ENCODE results near the gene RTRAF. TPM values are rescaled to one million over a fixed set of nuclear protein-coding genes. Genes with fewer than 3 reads are reported as not detected.

Gene RTRAF
- total RNA-seq, 1 experiment from 2014 or later, result 116 TPM

DNA sequence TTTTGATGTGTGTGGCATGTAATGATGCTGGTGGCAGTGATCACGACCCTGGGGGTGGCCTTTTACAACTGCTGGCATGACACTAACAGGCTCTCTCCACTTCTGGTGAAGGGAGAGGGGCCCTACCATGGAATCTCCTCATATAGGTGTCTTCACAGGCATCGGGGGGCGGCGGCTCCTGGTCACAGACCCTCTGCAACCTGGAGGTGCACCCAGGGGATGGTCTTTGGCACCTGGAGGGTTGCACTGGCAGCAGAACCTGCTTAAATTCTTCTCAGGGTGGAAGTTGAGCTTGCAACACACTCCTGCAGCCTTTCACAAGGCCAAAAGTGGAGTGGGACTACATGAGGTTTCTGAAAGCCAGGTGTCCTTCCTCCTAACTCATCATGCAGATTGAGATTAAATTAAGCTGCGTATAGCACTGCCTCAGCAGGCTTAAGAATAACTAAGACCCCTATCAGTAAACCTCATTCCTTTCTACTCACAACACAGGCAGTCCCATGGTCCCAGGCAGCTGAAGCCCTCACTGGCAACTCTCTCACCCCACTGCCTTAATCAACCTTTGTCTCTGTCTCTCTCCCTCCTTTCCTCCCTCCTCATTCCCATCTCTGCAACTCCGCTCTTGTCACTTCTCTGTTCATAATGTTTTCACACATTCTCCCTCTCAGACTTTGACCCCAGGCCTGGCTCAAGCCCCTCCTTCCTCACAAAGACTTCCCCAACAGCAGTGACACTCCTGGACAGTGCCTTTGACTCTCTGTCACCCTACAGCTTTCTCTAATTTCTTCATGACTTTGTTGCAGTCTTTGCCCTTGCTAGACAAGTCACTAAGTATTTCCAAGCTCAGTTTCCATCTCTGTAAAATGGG, 60.6 kb downstream of the RTRAF start:
- no peak for DNase-seq (ENCODE audit: low read depth)

DNA sequence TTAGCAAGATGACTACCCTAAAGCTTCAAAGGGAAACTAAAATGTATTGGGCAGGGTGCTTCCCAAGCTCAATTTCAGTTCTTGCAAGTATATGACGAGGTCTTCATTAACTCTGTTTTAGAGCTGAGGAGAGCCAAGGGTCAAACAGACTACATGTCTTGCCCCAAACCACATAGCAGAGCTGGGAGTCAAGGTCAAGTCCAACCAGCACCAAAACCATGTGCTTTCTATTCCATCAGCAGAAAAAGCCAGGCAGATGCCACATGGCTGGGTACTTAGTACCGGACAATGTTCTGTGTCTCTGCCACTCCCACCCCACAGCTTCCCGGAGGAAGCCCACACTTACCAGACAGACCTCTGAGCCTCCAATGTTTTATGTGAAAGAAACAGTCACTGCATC, 61.9 kb downstream of the RTRAF start:
- DNase-seq (ENCODE audit: low read depth), result peak; percentile 8

DNA sequence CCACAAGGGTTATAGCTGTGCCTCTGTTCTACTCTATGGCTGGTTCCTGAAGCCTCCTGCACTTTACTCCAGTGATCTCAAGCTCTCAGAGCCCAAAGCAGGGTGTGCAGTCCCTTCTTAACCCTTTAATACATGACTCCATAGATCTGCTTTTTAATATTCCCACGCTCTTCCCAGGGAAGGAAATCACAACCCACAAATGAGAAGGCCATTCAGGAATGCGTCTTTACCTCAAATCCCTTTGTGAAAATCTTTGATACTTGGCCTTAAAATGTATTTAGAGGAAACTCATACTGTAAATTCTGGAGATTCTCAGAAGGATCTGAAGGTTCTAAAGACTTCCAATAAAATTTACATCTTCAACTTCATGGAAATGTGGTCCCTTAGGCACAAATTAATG, 62.5 kb downstream of the RTRAF start:
- DNase-seq (ENCODE audit: low read depth), result peak; percentile 40

DNA sequence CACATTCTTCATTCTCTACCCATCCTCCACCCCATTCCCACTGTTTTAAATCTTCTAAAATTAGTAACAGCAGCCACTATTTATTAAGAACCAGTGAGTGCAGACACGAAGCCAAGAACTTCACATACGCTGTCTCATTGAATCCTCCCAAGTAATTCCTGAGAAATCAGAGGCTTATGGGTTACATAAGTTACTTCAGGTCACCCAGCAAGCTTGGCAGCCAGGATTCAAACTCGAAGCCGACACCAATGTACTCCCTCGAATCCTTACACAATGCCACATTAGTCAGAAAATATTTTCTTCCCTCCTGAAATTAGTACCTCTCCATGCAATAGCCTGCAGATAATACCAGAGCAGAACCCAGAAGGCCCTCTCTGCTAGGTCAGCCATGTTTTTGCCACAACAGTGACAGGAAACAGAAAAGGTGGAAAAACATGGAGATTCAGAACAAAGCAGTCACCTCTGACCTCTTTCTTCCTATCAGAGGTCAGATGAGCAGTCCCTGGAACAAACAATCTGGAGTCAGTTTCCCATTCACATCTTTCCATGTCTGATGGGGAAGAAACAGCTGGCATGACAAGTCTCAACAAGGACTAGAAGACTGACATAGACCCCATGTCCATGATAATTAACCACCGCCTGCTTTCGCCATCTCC, 63.1 kb downstream of the RTRAF start:
- peak; percentile 14 for DNase-seq (ENCODE audit: low read depth)

DNA sequence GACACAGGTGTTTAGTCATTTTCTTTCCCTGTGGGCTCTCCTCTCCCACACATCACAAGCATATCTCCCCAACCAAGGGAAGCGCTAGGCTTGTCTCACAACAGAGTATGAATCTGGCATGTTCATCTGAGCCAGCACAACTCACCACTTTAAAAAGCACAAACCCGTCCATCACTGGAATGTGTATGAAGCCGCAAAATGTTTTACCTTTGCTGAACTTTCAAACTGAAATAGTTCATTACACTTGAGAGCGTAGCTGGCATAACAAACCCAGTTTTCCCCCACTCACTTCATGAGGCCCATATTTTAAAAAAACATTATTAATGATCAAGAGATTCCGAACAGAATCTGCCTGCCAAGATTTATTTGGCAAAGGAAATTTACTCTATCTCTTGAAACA, 63.7 kb downstream of the RTRAF start:
- DNase-seq (ENCODE audit: low read depth), result no peak

DNA sequence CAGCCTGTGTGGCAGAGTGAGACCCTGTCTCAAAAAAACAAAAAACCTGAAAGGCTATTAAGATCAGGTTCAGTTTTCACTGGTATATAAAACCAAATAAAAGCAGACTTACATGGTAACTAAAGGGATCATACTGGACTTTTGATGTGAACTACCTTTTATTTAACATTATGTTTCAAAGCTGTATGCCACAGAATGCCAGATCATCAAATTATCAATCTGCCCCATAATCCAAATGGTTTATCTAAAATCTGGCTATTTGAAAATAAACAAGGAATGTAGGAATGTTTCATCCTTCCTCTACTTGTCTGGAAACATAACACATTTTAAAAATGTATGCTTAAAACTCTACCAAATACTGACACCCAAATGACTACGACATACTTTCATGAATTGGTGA, 65.3 kb downstream of the RTRAF start:
- DNase-seq (ENCODE audit: low read depth), result no peak

DNA sequence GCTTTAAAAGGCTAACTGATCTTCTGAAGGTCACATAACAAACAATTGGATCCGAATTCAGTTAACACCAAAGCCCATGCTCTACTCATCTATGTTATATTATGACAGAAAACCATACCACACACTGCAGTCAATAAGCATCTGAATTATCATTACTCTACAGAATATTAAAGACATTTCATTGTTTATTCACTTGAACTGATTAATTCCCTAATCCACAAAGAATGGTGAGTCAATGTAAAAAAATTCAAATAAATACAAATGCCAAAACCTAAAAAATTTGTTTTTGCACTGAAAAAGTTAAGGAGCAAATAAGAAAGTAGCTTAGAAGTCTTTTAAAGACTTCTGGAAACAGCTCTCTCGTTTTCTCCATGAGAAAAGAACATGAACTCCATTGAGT, 65.8 kb downstream of the RTRAF start:
- DNase-seq (ENCODE audit: low read depth), result no peak

DNA sequence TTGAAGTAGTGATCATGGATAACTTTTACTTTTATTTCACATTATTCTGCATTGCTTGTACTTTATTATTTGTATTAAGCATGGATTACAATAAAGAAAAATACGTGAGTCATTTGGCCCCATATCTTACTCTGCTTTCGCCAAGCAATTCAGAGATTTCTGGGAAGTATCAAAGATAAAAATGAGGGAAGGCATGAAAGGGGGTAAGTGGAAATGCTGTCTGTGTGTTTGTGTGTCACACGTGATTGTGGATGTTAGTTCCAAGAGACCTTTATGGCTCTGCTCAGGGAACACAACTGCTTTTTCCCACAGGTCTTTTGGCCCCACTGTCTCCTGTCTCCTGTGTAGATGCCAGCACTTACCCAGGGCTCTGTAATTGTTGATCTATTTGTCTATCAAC, 69.0 kb downstream of the RTRAF start:
- DNase-seq (ENCODE audit: low read depth), result no peak

DNA sequence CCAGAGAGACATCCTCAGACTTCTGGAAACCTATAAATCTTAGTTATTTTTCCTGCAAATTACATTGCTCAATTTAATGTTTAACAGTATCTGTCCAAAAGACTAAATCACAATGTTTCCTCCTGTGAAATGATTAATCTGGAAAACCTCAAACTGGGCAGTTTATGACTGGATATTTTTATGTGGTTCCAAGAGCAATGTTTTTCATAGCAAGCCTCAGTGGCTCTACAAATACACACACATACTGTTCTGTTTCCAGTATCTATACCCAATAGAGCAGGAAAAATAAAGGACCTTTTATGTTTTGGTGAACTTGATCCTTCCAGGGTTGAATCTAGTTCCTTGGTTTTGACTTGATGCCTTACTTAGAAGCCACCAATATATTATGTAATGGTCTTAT, 70.3 kb downstream of the RTRAF start:
- DNase-seq (ENCODE audit: low read depth), result no peak

DNA sequence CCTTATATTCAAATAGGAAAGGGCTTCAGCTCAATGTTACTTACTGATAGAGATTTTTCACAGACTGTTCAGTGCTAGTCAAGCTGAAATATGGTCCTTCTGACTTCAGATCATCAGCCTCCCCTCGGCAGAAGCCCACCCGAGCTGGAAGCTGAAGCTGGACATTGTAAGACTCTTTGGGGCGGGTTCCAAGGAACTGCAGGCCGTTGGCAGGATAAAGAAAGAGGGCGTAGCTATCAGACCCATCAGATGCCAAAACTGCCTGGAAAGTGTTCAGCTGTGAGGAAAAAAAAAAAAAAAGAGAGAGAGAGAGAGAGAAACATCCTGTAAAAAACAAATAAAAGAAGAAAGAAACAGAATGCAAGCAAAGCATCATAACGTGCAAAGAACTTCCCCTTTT, 70.7 kb downstream of the RTRAF start:
- DNase-seq (ENCODE audit: low read depth), result no peak

Other genes starting within 250 kb of the RTRAF start
- 81.7 and 98.8 TPM in 2 replicates for gene GNG2, start 128.9 kb upstream of the RTRAF start, total RNA-seq (2014; rRNA removed; shearing (Covaris generic))
- 29.8 and 35.0 TPM in 2 replicates for gene NID2, start 79.5 kb downstream of the RTRAF start, total RNA-seq (2014; rRNA removed; shearing (Covaris generic))